Activated naive CD8-positive, alpha-beta T cell (primary cell): ENCODE data around the gene CHTOP.
"Not testable (repeated sequence)": the region's sequence is repeated elsewhere in the genome, so short reads cannot be mapped to it uniquely, and the experiment has no call there.

ENCODE experiments used
- H3K27ac Mint-ChIP-seq: one replicate; pipeline ENCODE4 v1.8.0; 2021; ENCODE audit warnings: mixed read lengths
- H3K27me3 Mint-ChIP-seq: one replicate; pipeline ENCODE4 v1.8.0; 2021; ENCODE audit warnings: mixed read lengths
- H3K36me3 Mint-ChIP-seq: one replicate; pipeline ENCODE4 v1.8.0; 2021; ENCODE audit warnings: mixed read lengths
- H3K4me1 Mint-ChIP-seq: one replicate; pipeline ENCODE4 v1.8.0; 2021; ENCODE audit warnings: low read depth, mixed read lengths
- H3K4me3 Mint-ChIP-seq: one replicate; pipeline ENCODE4 v1.8.0; 2021; ENCODE audit warnings: mild to moderate bottlenecking, mixed read lengths
- H3K9me3 Mint-ChIP-seq: one replicate; pipeline ENCODE4 v1.8.0; 2021; ENCODE audit warnings: low read depth, mixed read lengths

The CHTOP gene

DNA sequence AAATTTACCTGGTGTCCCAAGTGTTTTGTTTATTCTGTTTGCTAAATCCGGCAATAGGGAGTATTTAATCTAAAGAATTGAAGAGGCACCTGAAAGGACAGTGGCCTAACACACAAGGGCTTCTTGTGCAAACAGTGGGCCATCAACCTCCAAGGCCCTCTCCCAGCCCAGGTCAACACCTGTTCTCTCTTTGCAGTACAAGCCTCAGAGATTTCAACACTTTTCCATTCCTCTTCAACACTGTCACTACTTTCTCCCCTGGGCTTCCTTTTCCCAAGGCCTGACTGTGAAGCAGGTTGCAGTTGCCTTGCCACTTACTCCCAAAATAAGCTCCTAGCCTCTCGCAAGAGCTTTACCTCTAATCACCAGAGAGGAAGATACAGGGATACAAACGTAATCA, 21.5 kb downstream of the CHTOP start:
- Mint-ChIP-seq H3K36me3 (no peaks in the 10 kb centered on the region), H3K4me1 (peaks cover 11% of the 10 kb centered on the region), H3K4me3 (no peak overlapping the region), H3K27me3 (no peaks in the 10 kb centered on the region), H3K9me3 (no peaks in the 10 kb centered on the region), H3K27ac (no peak overlapping the region)

DNA sequence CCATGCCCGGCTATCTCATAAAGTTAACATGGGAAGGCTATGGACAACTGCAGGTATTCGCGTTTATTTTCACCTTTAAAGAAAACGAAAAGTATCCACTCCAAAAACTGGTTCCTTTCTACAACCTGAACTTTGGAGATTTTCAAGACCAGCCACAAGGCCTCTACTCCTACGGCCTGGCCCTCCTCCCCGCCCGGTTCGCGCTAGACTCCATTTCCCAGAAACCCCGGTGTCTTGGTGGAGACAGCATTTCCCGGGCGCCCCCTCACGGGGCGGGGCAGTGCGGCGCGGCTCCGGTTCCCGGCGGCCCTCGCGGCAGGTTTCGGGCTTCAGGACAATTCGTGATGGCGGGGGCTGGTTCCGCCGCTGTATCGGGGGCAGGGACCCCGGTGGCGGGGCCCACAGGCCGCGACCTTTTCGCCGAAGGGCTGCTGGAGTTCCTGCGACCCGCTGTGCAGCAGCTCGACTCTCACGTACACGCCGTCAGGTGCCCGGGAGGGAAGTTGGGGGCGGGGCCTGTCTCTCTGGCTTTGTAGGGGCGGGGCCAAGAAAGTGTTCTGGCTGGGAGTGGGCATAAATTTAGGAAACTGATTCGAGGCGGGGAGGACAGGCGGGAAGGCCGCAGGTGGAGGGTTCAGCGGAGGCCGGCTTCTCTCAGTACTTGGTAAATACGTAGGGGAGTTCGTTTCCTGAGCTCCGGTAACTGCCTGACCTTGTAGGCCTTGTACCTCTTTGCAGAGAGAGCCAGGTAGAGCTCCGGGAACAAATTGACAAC, 24.7 kb downstream of the CHTOP start, which contains the start of gene SNAPIN:
Gene SNAPIN, plus strand, starts transcription at position 304 of the 775 bp plus-strand sequence. Its CDS starts 41 bp downstream, at position 345.
- Mint-ChIP-seq H3K27ac (peak within 1 kb of the TSS; percentile 90), H3K9me3 (no peaks in the 10 kb centered on the region), H3K27me3 (no peaks in the 10 kb centered on the region), H3K4me1 (peaks cover 17% of the 10 kb centered on the region), H3K4me3 (peak within 1 kb of the TSS; percentile 94), H3K36me3 (no peaks in the 10 kb centered on the region)

DNA sequence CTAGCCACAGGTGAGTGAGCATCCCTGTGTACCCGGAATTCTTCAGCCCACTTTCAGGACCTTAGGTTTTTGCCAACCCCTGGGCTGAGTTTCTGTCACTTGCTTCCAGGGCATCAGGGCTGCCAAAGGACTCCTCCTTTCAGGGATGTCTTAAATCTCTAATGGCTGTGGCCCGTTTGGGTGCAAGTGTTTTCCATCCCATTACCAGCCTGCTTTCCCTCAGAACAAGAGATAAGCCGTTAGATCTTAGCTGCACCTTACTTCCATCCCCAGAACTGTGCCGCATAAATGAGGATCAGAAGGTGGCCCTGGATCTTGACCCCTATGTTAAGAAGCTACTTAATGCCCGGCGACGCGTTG, 25.3 kb downstream of the CHTOP start:
- peak overlapping the region; percentile 90 for H3K27ac Mint-ChIP-seq
- H3K27me3 Mint-ChIP-seq = no peaks in the 10 kb centered on the region
- H3K4me1 Mint-ChIP-seq = peaks cover 17% of the 10 kb centered on the region
- H3K4me3 Mint-ChIP-seq = peak overlapping the region; percentile 94
- H3K9me3 Mint-ChIP-seq = no peaks in the 10 kb centered on the region
- H3K36me3 Mint-ChIP-seq = no peaks in the 10 kb centered on the region

DNA sequence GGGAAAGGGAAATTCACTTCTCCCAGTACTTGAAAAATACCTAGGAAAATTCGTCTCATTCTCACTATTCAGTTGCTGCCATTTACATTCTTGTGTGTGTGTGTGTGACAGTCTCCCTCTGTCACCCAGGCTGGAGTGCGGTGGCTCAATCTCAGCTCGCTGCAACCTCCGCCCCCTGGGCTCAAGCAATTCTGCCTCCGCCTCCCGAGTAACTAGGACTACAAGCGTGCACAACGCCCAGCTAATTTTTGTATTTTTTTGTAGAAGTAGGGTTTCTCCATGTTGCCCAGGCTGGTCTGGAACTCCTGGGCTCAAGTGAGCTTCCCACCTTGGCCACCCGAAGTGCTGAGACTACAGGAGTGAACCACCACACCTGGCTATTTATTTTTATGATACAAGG, 25.8 kb downstream of the CHTOP start:
- Mint-ChIP-seq H3K27ac (peak overlapping the region; percentile 81), H3K4me3 (peak overlapping the region; percentile 94), H3K27me3 (no peaks in the 10 kb centered on the region), H3K9me3 (no peaks in the 10 kb centered on the region), H3K4me1 (peaks cover 17% of the 10 kb centered on the region), H3K36me3 (no peaks in the 10 kb centered on the region)

DNA sequence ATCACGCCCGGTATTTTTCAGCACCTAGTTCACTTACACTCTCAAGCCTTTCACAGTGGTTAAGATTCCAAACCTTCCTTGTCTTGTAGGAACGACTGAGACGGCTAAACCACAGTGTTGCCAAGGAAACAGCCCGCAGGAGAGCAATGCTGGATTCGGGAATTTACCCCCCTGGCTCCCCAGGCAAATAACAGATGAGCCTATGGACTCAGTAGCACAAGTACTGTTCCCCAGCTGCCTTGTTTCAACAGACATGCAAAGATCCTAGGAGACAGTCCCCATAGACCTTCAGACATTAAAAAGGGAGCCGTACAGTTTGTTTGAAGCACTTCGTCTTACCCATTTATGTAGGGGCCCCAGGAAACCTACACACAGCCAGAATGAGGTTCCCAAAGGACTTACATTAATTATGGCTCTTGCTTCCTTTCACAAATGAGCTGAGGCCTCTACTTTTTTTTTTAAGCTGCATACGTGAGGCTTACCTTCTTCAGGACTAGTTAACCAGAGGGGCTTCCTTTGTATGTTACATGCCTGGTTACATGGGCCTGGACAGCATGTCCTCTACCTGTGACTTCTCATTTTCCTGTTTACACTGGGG, 27.3 kb downstream of the CHTOP start:
- Mint-ChIP-seq H3K27ac (peak overlapping the region; percentile 35), H3K9me3 (no peaks in the 10 kb centered on the region), H3K4me3 (peak overlapping the region; percentile 52), H3K27me3 (no peaks in the 10 kb centered on the region), H3K4me1 (peaks cover 17% of the 10 kb centered on the region), H3K36me3 (no peaks in the 10 kb centered on the region)

DNA sequence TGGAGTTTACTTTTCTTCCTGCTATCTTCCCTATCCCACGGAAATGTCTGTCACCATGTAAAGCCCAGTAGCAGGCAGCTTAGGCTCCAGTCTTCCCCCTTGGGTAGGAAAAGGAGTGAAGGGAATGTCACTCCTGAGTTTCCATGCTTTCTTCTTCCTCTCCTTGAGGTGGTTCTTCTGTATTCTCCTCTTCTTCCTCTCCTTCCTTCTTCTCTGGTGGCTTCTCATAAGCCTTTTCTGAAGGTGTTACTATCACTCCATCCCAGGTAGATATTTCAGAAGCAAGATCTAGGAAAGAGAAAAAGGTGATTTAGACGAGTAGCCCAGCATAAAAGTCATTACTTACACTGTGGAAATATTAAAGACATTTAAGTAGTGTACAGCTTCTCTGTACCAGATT, 28.4 kb downstream of the CHTOP start:
- H3K27ac Mint-ChIP-seq = no peak overlapping the region
- no peaks in the 10 kb centered on the region for H3K27me3 Mint-ChIP-seq
- no peaks in the 10 kb centered on the region for H3K9me3 Mint-ChIP-seq
- no peaks in the 10 kb centered on the region for H3K36me3 Mint-ChIP-seq
- H3K4me3 Mint-ChIP-seq = no peak overlapping the region
- peaks cover 17% of the 10 kb centered on the region for H3K4me1 Mint-ChIP-seq

DNA sequence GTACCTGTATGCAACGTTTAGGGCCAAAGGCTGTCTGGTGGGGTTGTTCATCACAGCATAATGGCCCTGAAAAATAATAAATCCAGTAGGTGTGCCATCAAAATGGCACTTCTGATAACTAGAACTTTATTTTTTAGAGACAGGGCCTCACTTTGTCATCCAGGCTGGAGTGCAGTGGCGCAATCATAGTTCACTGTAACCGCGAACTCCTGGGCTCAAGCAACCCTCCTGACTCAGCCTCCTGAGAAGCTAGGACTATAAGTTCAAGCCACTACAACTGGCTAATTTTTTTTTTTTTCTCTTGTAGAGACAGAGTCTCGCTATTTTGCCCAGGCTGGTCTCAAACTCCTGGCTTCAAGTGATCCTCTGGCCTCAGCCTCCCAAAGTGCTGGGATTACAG, 29.3 kb downstream of the CHTOP start:
- Mint-ChIP-seq H3K9me3 (no peaks in the 10 kb centered on the region), H3K27ac (no peak overlapping the region), H3K36me3 (peaks cover 1% of the 10 kb centered on the region), H3K27me3 (no peaks in the 10 kb centered on the region), H3K4me3 (no peak overlapping the region), H3K4me1 (peaks cover 24% of the 10 kb centered on the region)

DNA sequence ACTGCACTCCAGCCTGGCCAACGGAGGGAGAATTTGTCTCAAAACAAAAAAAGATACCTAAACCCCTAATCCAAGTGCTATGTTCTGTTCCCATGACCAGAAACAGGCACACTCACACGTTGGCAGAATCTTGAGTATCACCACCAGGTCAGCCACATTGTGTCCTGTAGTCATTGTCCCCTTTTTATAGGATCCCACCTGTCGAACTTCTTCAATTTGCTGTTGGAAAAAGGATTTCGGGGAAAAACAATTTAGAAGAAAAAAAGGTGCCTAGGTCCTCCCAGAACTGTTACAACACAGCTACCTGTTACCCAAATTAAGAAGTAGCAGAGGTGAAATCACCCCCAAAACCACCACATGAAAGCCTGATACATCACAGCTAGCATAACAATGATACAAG, 33.6 kb downstream of the CHTOP start:
- Mint-ChIP-seq H3K4me3 (peak overlapping the region; percentile 75), H3K36me3 (peaks cover 11% of the 10 kb centered on the region), H3K27me3 (no peaks in the 10 kb centered on the region), H3K27ac (peak overlapping the region; percentile 22), H3K9me3 (no peaks in the 10 kb centered on the region), H3K4me1 (peaks cover 29% of the 10 kb centered on the region)

DNA sequence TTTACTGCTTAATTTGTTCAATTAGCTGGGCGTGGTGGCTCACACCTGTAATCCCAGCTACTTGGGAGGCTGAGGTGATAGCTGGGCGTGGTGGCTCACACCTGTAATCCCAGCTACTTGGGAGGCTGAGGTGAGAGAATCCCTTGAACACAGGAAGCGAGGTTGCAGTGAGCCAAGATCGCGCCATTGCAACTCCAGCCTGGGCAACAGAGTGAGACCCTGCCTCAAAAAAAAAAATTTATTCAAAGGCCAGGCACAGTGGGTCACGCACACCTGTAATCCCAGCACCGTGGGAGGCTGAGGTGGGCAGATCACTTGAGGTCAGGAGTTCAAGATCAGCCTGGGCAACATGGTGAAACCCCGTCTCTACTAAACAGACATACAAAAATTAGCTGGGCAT, 34.8 kb downstream of the CHTOP start:
- not testable (repeated sequence) for H3K27me3 Mint-ChIP-seq, H3K9me3 Mint-ChIP-seq, H3K27ac Mint-ChIP-seq, H3K4me3 Mint-ChIP-seq
- Mint-ChIP-seq H3K36me3 (peaks cover 11% of the 10 kb centered on the region), H3K4me1 (peaks cover 29% of the 10 kb centered on the region)

DNA sequence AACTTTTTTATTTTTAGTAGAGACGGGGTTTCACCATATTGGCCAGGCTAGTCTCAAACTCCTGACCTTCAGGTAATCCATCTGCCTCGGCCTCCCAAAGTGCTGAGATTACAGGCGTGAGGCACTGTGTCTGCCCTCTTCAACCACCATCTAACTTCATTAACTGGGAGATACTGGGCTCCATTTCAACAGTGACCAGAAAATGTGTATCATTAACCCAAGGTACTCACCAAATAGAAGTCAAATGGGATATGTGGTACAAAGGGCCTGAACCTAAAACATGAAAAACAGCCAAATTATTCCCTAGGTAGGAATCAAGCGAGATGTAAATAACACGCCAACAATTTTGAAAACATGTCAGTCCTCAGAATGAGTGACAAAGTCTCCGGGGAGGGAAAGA, 35.7 kb downstream of the CHTOP start:
- H3K27ac Mint-ChIP-seq = no peak overlapping the region
- H3K4me1 Mint-ChIP-seq = peaks cover 29% of the 10 kb centered on the region
- H3K9me3 Mint-ChIP-seq = no peaks in the 10 kb centered on the region
- H3K27me3 Mint-ChIP-seq = no peaks in the 10 kb centered on the region
- H3K36me3 Mint-ChIP-seq = peaks cover 11% of the 10 kb centered on the region
- no peak overlapping the region for H3K4me3 Mint-ChIP-seq

DNA sequence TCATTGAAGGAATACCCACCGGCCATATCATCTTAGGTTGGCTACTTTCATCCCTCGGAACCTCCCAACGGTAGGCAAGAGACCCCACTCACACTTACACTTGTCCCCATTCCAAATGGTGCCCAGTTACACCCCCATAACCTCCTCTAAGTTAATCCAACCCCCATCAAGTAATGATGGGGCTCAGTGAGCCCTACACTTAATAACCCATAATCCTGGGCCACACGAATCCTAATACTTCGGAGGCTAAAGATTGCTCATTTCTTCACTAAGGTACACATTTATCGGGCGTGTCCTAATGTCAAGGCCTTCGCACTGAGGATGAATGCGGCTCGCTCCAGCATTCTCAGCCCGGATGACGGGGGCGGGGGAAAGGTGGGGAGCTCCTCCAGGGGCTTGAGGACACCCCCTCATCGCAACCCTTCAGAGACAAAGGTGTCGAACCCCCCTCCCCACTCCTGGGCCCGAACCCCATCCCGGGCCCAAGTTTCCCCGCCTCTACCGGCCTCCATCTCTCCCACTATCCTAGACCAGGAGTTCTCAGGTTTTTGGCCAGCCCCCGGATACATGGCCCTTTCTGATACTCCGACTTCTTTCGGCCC, 36.5 kb downstream of the CHTOP start:
- Mint-ChIP-seq H3K4me1 (peaks cover 29% of the 10 kb centered on the region), H3K4me3 (no peak overlapping the region), H3K9me3 (no peaks in the 10 kb centered on the region), H3K27ac (no peak overlapping the region), H3K27me3 (no peaks in the 10 kb centered on the region), H3K36me3 (peaks cover 11% of the 10 kb centered on the region)

DNA sequence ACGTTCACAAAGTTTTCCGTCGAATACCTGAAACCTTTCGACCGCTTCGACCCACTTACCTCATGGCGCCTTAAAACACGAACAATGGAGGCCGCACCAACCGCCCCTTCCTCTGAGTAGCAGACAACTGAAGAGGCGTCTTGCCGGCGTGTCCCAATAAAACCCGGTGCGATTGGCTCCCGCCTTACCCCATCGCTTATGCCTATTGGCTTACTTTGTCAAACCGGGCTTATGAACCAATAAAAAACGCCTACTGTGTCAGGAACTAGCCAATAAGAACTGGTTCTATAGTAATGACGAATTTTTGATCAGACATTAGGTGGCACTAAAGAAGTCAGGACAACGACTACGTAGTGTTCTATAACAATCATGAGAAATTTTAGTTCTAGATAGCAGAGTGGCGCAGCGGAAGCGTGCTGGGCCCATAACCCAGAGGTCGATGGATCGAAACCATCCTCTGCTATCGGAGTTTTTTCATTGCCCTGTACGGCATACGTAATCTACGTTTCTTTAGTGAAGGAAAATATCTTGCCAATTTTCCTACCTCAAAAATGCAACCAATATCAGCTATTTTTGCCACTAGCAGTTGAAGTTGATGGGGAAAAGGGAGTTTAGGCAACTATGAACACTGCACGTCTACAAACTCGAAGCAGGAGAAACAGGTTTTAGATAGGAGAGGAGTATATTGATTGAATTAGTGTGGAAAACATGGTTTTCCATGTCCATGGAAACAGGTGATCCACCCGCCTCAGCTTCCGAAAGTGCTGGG, 37.2 kb downstream of the CHTOP start, which contains the start of gene ILF2:
Gene ILF2, minus strand, starts transcription at position 135 of the 769 bp plus-strand sequence. Its CDS starts 71 bp downstream, at position 64.
- no peaks in the 10 kb centered on the region for H3K9me3 Mint-ChIP-seq
- no peak within 1 kb of the TSS for H3K4me3 Mint-ChIP-seq
- H3K36me3 Mint-ChIP-seq = peaks cover 11% of the 10 kb centered on the region
- peaks cover 29% of the 10 kb centered on the region for H3K4me1 Mint-ChIP-seq
- no peak within 1 kb of the TSS for H3K27ac Mint-ChIP-seq
- H3K27me3 Mint-ChIP-seq = no peaks in the 10 kb centered on the region

DNA sequence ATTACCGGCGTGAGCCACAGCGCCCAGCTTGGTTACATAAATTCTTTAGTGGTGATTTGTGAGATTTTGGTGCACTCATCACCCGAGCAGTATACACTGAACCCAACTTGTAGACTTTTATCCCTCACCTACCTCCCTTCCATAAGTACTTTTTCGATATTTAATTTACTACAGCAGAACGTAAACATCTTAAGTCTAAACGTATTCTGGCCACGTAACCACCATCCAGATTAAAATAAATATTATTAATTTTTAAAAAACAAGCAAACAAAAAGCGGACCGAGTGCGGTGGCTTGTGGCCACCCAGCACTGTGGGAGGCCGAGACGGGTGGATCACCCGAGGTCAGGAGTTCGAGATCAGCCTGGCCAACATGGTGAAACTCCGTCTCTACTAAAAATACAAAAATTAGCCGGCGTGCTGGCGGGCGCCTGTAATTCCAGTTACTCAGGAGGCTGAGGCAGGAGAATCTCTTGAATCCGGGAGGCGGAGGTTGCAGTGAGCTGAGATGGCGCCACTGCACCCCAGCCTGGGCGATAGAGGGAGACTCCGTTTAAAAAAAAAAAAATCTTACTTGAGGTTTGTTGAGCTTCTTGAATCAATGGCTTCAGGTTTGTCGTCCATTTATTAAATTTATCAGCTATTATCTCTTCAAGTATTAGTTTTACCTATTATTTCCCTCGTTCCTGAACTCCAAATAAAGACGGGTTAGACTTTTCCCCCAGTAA, 37.9 kb downstream of the CHTOP start:
- Mint-ChIP-seq H3K4me1 (peaks cover 29% of the 10 kb centered on the region), H3K27ac (peak overlapping the region; percentile 73), H3K36me3 (peaks cover 11% of the 10 kb centered on the region)
- not testable (repeated sequence) for H3K9me3 Mint-ChIP-seq, H3K4me3 Mint-ChIP-seq, H3K27me3 Mint-ChIP-seq

DNA sequence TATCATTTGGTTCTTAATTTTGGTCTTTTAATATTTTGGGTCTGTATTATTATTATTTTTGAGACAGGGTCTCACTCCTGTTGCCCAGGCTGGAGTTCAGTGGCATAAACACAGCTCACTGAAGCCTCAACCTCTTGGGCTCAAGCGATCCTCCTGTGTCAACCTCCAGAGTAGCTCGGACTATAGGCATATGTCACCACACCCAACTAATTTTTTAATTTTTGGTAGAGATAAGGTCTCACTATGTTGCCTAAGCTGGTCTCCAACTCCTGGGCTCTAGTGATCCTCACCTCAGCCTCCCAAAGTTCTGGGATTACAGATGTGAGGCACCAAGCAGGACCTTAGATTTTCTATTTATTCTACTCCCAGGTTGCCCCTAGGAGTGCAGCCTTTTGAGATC, 39.6 kb downstream of the CHTOP start:
- no peak overlapping the region for H3K27ac Mint-ChIP-seq
- H3K9me3 Mint-ChIP-seq = no peaks in the 10 kb centered on the region
- no peak overlapping the region for H3K4me3 Mint-ChIP-seq
- peaks cover 29% of the 10 kb centered on the region for H3K4me1 Mint-ChIP-seq
- peaks cover 14% of the 10 kb centered on the region for H3K27me3 Mint-ChIP-seq
- peaks cover 8% of the 10 kb centered on the region for H3K36me3 Mint-ChIP-seq
